Mammary epithelial cell (primary cell): Measurements from ENCODE around the gene FGG.

Source experiments
- CTCF ChIP-seq, 2 donors: IDR thresholded peaks in 1 of 2; conservative IDR thresholded peaks in 1 of 2; 2 replicates each; pipeline ENCODE4 v1.5.1; 2011 to 2012; ENCODE audit warnings: inconsistent platforms in 2 of 2, low read length in 2 of 2, mild to moderate bottlenecking in 2 of 2, control low read depth in 1 of 2, low read depth in 1 of 2; ENCODE audit not compliant: insufficient read depth in 1 of 2; ENCODE audit errors: extremely low read depth in 1 of 2
- EZH2 ChIP-seq: IDR thresholded peaks from 2 replicates; pipeline ENCODE4 v1.6.1; 2012; ENCODE audit warnings: low read length, inconsistent platforms, borderline replicate concordance

- no peak for TF ChIP-seq CTCF (conservative IDR thresholded peaks at IDR 0.05 in 1 of 2, IDR thresholded peaks at IDR 0.05 in 1 of 2; ENCODE audit: extremely low read depth in 1 of 2, insufficient read depth in 1 of 2, low read depth in 1 of 2, low read length in 2 of 2)
- TF ChIP-seq EZH2 = no peak
These were observed 29.7 kb downstream of the FGG start for GRCh38 chr4:154582723-154583122.
